GM10266 (cell line): ENCODE data around the gene PYCARD.
A peak's percentile ranks its signal among the peaks of the same experiment; 100 is the strongest.
"Not testable (repeated sequence)": the region's sequence is repeated elsewhere in the genome, so short reads cannot be mapped to it uniquely, and the experiment has no call there.

Source experiments
- DNase-seq: peaks from one replicate; pipeline ENCODE4 v3.0.0; 2012; ENCODE audit errors: extremely low spot score
- TF ChIP-seq, protein P1 (sequence below): IDR thresholded peaks from 2 replicates; pipeline ENCODE4 v1.5.1; 2012; ENCODE audit warnings: mild to moderate bottlenecking, low read depth; ENCODE audit not compliant: control insufficient read depth, insufficient read depth; ENCODE audit errors: missing control alignments

The PYCARD gene

GRCh38 chr16:31200821-31201568, 1.6 kb downstream of the PYCARD start:
- DNase-seq, result no peak
- TF ChIP-seq, protein P1, sequence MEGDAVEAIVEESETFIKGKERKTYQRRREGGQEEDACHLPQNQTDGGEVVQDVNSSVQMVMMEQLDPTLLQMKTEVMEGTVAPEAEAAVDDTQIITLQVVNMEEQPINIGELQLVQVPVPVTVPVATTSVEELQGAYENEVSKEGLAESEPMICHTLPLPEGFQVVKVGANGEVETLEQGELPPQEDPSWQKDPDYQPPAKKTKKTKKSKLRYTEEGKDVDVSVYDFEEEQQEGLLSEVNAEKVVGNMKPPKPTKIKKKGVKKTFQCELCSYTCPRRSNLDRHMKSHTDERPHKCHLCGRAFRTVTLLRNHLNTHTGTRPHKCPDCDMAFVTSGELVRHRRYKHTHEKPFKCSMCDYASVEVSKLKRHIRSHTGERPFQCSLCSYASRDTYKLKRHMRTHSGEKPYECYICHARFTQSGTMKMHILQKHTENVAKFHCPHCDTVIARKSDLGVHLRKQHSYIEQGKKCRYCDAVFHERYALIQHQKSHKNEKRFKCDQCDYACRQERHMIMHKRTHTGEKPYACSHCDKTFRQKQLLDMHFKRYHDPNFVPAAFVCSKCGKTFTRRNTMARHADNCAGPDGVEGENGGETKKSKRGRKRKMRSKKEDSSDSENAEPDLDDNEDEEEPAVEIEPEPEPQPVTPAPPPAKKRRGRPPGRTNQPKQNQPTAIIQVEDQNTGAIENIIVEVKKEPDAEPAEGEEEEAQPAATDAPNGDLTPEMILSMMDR, result peak; percentile 16

DNA sequence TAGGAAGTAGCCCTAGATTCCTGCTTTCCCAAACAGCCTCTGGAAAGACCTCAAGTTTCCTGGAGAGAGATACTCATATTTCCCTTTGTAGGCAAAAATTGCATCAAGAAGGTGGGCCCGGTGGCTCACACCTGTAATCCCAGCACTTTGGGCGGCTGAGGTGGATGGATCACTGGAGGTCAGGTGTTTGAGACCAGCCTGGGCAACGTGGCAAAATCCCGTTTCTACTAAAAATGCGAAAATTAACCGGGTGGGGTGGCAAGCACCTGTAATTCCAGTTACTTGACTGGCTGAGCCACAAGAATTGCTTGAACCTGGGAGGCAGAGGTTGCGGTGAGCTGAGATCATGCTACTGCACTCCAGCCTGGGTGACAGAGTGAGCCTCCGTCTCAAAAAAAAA, 2.4 kb downstream of the PYCARD start:
- not testable (repeated sequence) for DNase-seq

DNA sequence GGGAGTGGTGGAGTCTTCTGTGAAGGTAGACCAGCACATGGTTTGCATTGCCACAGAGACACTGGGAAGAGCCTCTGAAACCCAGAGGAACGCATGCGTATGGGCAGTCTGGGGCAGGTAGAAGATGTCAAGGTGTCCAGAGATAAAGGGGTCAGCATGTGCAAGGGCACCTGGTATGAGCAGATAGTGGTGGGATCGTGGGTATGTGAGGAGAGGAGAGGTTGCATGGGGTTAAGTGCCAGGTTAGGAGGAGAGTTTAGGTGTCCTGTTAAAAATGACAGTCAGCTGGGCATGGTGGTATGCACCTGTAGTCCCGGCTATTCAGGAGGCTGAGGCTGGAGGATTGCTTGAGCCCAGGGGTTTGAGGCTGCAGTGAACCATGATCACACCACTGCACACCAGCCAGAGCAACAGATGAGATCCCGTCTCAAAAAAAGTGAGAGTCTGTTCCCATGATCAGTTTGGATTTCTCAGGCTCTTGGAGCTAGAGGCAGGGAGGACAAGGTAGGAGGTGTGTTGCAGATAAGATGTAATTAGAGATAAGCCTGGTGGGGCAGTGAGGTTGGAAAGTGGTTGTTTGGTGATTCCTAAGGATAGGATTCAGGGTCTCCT, 3.0 kb downstream of the PYCARD start:
- DNase-seq, result no peak
- TF ChIP-seq, protein P1, result no peak

DNA sequence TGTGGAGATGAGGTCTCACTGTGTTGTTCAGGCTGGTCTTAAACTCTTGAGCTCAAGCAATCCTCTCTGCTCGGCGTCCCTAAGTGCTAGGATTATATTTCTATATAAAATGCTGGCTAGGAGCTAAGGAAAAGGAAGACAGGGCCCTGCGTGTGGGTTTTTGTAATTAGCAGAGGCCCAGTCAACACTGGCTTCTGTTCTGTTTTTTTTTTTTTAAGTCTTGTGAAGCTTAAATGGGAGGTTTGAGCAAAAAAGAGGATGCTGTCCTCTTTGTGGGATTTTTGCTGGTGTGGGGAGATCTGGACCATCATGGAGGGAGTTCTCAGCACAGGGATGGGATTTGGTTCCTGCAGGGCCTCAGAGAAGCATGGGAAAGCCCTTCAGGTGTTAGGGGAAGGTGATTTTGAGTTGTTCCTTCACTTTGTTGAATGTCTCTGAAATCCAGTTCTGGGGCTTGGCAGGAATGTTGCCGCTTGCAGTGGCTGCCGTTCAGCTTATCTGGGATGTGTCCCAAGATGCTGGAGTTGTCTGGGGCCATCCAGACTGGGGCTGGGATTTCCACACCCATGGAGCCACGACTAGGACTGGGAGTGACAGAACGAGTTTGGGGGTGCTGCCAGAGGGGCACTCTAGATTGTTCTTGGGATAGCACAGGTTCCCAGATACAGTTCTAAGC, 4.2 kb downstream of the PYCARD start:
- no peak for DNase-seq
- TF ChIP-seq, protein P1, result no peak

GRCh38 chr16:31196324-31197088, 6.1 kb downstream of the PYCARD start:
- DNase-seq, result no peak
- TF ChIP-seq, protein P1, result no peak

DNA sequence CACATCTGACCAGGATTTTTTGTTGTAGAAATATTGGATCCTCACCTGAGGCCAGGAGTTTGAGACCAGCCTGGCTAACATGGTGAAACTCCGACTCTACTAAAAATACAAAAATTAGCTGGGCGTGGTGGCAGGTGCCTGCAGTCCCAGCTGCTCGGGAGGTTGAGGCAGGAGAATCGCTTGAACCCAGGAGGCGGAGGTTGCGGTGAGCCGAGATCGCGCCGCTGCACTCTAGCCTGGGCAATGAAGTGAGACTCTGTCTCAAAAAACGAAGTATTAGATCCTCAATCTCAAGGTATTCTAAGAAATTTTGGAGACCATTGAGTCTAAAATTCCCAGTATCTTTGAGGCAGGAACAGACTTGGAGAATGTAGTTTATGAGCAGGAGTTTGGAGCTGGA, 6.7 kb downstream of the PYCARD start:
- not testable (repeated sequence) for DNase-seq

DNA sequence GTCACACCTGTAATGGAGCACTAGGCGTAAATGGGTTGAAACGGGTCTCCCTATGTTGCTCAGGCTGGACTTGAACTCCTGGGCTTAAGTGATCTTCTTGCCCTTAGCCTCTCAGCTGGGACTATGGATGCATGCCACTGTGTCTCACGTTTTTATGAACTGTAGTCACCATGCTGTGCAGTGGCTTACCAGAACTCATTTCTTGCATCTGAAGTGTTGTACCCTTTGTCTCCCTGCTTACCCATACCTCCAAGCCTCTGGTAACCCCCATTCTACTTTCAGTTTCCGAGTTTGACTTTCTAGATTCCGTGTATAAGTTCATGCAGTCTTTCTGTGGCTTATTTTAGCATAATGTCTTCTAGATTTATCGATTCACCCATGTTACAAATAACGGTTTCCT, 7.7 kb downstream of the PYCARD start:
- DNase-seq, result no peak
- TF ChIP-seq, protein P1, result no peak

DNA sequence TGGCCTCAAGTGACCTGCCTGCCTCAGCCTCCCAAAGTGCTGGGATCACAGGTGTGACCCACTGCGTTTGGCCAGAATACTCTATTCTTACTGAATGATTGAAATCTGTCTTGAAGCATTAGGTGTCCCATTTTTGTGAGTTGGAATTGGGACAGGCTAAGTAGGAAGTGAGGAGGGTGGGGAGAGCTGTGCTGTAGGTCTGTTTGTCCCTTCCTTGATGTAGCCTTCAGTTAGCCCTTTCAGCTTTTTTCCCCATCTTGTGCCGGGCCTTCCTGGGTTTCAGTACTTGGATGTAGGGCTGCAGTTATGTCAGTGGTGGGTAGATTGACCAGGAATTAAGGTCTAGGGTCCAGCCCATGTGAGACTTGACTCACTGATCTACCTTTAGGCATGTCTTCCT, 8.7 kb downstream of the PYCARD start:
- TF ChIP-seq, protein P1, result no peak

More for the DNA sequence above, 8.7 kb downstream of the PYCARD start:
- DNase-seq, result no peak
